ENCODE results near the gene BLZF1. TPM values are rescaled to one million over a fixed set of nuclear protein-coding genes. Genes with fewer than 3 reads are reported as not detected.

Gene BLZF1
- total RNA-seq, 1 donor from 2014 or later, result 32.0 TPM

Other genes starting within 250 kb of the BLZF1 start
- 28.1 TPM for gene NME7, start 398 bp upstream of the BLZF1 start, total RNA-seq
- 1.9 TPM for gene CCDC181, start 59.3 kb downstream of the BLZF1 start, total RNA-seq
- 20.9 TPM for gene SLC19A2, start 117.7 kb downstream of the BLZF1 start, total RNA-seq
- 1.7 TPM for gene F5, start 218.3 kb downstream of the BLZF1 start, total RNA-seq

All from ureter (tissue), 1 donor.